HG03520 (cell line): Measurements from ENCODE around the gene FZD2.
"Not testable (repeated sequence)": the region's sequence is repeated elsewhere in the genome, so short reads cannot be mapped to it uniquely, and the experiment has no call there.

ENCODE experiments used
- ATAC-seq: cut with Tn5 transposase; IDR thresholded peaks from one replicate; pipeline ENCODE4 v1.9.1; 2021; ENCODE audit warnings: mild to moderate bottlenecking, moderate library complexity; ENCODE audit not compliant: unreplicated experiment

FZD2 gene

GRCh38 chr17:44556832-44557606 lies at the start of gene FZD2:
FZD2 (plus strand) TSS chr17:44557484; CDS start chr17:44557689, 205 bp downstream.
- ATAC-seq = no peak

DNA sequence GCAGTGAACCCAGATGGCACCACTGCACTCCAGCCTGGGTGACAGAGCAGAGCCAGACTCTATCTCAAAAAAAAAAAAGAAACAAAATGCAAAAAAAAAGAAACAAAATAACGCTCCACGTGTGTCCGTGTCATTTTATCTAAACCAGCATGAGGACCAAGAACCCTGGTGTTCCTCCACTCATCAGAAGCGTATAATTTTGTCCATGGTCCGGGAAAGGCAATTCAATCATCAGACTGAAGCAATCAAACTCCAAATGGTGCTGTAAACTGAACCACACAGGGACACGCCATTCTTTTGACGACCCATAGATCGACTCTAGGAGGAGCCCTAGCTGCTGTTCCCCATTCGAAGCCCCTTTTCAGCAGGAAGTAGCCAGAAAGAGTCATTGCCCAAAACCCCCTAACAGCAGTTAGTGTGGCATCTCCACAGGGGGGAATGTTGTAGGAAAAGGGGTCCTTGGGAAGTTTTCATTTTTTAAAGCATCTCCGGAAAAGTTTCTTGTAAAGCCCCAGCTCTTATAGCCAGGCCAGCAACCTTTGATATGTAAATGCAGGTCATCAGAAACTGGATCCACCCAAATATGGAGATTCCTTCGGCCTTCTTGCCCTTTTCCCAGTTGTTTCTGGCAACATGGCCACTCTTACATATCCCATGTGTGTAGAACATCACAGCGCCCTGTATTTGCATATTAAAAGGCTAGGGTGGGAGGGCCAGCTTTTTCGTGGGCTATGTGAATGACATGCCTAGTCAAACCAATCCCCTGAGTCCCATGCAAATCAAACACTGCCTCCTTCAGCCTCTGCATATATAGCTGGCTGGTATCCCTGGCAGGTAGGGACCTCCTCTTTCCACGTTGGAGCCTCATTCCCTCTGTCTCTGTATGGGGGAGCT lies 45.8 kb upstream of the FZD2 start:
- ATAC-seq = not testable (repeated sequence)

DNA sequence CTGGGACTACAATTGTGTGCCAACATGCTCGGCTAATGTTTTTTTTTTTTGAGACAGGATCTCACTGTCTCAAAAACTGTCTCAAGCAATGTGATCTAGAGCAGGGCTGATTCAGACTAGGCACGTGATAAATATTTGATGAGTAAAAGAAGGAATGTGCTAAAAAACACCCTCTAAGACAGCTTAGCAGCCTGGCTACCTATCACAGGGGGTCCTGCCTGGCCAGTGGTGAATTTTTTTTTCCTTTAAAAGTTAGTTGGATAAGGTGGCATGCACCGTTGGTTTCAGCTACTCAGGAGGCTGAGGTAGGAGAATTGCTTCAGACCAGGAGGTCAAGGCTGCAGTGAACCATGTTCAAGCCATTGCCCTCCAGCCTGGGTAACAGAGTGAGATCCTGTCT lies 39.3 kb upstream of the FZD2 start:
- no peak for ATAC-seq

- ATAC-seq = no peak
Measured at GRCh38 chr17:44522883-44523671, 34.2 kb upstream of the FZD2 start.

DNA sequence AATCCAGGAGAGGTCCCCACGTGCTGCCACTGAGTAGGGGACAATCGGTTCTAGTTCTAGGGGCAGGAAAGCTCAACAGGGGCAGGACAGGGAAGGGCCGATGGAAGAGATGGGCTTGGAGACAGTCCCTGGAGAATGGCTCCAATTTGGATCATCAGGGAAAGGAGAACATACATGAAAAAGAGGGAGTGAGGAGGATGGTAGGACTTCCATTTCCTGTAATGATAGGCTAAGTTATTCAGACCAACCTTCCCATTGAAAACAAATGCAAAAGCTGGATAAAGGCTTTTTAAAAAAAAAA lies 33.7 kb upstream of the FZD2 start:
- ATAC-seq = no peak

GRCh38 chr17:44527102-44527501 lies 30.2 kb upstream of the FZD2 start:
- no peak for ATAC-seq

DNA sequence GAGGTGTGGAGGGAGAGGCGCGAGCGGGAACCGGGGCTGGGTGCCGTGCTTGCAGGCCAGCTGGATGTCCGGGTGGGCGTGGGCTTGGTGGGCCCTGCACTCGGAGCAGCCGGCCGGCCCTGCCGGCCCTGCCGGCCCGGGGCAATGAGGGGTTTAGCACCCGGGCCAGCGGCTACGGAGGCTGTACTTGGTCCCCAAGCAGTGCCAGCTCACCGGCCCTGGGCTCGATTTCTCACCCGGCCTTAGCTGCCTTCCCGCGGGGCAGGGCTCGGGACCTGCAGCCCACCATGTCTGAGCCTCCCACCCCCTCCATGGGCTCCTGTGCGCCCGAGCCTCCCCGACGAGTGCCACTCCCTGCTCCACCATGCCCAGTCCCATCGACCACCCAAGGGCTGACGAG lies 29.3 kb upstream of the FZD2 start:
- no peak for ATAC-seq

- no peak for ATAC-seq
Measured at GRCh38 chr17:44529864-44530263, 27.4 kb upstream of the FZD2 start.

GRCh38 chr17:44530896-44531418 lies 26.3 kb upstream of the FZD2 start:
- ATAC-seq = no peak

DNA sequence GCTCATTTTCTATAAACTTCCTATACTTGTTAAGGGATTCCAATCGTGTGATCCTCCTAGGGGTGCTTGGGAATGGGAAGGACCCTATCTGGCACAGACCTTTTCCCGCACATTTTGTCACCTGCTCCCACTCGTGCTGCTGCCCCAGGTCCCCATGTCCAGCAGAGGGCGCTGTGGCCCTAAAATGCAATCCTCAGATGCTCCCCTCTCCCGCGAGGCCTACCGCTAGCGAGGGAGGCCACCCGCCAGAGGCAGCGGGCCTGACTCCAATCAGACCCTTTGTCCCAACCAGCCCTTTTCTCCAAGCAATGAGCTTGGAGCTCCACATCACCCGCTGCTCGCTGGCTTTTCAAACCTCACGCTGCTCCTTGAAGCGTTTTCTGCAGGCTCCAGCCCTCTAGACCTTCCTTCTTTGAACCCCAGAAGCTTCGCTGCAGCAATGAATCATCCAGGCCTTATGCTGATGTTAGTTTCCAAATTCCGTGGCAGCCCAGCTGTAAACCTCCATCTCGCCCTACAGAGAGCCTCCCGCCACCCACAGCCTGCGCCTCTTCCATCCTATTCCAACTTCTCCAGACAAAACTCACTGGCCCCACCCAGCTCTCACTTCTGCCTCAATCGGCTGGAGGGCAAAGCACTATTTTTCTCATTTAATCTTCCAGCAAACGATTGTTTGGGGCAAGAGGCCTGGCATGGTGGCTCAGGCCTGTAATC lies 23.6 kb upstream of the FZD2 start:
- ATAC-seq = no peak

GRCh38 chr17:44536090-44536953 lies 21.0 kb upstream of the FZD2 start:
- ATAC-seq = no peak

DNA sequence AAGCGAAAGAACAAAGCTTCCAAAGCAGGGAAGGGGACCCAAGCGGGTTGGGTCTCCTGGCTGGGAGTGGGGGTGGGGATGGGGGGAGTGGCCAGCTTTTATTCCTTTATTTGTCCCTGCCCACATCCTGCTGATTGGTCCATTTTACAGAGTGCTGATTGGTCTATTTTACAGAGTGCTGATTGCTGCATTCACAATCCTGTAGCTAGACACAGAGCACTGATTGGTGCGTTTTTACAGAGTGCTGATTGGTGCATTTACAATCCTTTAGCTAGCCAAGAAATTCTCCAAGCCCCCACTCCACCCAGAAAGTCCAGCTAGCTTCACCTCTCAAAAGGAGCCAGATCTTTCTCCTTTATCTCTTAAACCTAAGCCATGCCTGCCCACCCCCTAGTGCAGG lies 19.4 kb upstream of the FZD2 start:
- ATAC-seq = not testable (repeated sequence)

DNA sequence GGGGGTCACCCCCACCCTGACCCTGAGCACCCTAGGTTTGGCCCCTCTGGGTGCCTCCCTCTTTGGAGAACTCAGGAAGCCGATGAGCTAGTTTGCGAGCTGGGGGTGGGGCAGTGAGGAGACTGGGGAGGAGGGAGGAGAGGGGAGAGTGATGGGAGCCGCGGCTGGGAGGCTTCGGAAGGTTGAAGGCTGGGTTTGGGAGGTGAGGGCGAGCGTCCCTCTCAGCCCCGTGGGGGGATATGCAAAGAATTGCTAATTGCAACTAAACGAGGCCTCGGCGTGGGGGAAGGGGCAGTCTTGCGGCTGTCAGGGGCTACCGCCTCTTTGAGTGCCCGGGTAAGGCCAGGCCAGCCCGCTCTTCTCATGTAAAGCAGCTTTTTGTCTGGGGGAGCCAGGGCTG lies 17.6 kb upstream of the FZD2 start:
- no peak for ATAC-seq

DNA sequence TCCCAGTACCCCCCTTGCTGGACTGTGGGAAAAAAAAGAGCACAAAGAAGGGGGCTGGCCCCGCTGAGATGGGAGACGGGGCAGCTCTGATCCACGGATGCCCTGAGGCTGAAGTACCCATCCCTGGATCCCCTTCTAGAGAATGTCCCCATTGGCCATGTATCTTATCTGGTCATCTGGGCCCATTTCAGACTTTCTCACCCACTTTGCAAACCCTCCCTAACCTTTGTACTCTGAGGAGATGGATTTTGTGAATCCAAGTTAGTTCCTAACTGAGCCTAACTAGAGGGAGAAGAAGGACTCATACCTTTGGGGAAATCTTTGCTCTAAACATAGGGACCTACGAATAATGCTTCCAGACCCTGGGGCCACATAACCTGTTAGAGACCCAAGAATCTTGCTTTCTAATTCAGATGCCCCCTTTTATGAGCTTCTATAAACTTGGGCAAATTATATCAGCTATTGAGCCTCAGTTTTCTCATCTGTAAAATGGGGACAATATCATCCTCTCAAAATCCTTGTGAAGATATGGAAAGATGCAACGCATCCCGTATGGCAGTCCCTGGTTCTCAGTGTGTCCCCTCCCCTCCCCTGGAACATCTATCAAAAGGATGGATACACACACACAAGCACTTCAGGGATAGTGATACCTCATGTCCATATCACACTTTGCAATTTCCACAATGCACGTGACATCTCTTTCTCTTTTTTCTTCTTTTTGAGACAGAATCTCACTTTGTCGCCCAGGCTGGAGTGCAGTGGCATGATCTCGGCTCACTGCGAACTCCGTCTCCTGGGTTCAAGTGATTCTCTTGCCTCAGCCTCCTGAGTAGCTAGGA lies 16.8 kb upstream of the FZD2 start:
- no peak for ATAC-seq

DNA sequence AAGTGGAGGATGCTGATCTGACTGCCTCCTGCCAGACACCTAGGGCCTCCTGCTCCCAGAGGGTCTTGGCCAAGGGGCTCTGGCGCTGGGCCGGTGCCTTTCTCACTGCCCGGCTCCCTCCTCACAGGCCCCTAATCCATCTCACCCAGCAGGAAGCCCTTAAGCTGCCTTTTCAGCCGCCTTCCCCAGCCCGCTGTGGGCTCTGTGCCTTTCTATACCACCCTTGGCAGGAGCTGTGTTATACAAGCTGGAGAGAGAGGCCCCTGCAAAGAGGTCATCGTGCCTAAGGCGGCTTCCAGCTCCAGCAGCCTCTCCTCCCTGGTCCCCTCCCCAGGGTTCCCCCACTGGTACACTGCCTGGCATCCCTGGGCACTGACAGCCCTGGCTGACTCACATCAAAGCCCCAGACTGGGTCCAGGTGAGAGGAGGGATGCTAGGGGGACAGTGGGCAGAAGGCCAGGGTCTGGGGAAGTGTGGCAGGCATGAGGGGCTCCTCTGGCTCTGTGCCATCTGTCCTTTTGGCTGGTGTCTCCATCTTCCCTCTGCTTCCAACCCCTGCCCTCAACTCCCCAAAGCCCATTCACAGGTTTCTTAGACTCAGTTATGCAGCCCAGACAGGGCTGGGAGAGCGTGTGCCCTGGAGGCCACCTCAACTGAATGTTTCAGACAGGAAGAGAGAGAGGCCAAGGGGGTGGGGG lies 15.3 kb upstream of the FZD2 start:
- no peak for ATAC-seq

DNA sequence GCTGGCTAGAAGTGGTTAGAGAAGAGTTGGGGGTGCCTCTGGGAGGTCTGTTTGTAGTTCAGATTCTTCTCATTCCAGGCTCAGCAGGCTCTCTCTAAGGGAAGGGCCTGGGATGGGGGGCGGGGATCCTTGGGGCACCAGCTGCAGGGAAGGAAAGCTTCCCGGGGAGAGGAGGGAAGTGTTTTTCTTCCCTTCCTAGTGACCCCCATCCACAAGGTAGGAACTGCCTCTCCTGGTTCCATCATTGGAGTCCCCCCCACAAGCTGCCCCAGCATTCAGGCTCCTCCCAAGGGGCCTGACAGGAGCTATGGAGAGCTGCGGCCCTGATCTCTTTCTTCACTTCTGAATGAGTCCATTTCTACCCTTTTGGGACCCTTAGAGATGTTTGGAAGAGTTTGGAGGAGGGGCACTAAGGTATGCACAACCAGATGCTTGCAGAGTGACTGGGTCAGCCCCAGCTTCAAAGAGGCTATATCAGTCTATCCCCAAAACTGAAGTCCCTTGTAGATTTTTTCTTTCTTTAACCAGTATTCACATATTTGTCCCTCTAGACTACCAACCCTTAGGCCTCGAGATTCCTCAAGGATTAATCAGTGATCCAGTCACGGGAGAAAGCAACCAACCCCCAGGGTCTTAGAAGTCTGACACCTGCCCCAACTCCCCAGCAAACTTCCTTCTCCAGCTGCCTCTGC lies 13.9 kb upstream of the FZD2 start:
- no peak for ATAC-seq

- ATAC-seq = no peak
Measured at GRCh38 chr17:44543905-44544523, 13.3 kb upstream of the FZD2 start.
